ENCODE data around the gene AP4S1.

GRCh38 chr14:31006703-31007102, 18.7 kb upstream of the AP4S1 start:
- no peak for TF ChIP-seq CTCF (IDR thresholded peaks at IDR 0.05; ENCODE audit: low read depth, low read length, poor library complexity, severe bottlenecking)
- no peak for TF ChIP-seq EZH2phosphoT487 (IDR thresholded peaks at IDR 0.05; ENCODE audit: borderline replicate concordance, low read length)
